Effector CD4-positive, alpha-beta T cell (primary cell): ENCODE data around the gene FGD3.
A peak's percentile ranks its signal among the peaks of the same experiment; 100 is the strongest.
"Not testable (repeated sequence)": the region's sequence is repeated elsewhere in the genome, so short reads cannot be mapped to it uniquely, and the experiment has no call there.

Source experiments
- DNase-seq: peaks from one replicate; pipeline ENCODE4 v3.0.0-alpha.2; 2020

FGD3 gene

GRCh38 chr9:93010056-93010455, 62.7 kb downstream of the FGD3 start:
- DNase-seq = no peak

DNA sequence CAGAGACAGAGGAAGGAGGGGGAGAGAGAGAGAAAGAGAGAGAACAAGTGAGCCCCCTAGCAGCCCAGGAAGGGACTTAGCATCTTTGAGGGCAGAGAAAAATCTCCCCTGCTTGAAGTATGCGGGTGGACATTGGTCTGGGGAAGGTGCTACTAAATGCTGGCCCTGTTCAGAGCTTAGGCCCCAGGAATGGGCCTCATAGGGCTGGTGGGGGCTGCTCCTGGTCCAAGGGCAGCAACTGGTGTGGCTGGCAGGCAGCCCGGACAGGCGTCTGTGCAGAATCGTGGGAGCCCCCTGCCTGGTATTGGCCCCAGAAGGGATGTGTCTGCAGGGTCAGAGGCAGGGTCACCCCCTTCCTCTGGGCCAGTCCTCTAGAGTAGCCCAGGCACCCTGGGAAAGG, 63.4 kb downstream of the FGD3 start:
- DNase-seq = no peak

DNA sequence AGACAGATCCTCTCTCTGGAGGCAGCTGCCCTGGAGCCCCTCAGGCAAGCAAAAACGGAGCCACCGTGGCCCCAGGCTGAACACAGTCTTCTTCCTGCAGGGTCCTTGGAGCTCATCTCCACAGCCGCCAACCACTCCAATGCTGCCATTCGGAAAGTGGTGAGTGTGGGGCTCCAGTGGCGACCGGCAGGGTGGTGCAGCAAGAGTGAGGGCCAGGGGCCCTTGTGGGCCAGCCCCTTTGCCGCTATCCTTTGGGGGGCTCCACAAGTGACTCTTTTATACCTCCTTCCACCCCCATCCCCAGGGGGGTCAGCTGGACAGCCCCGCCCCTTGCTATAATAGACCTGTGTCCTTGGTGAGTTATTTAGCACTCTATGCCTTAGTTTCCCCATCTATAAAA, 63.8 kb downstream of the FGD3 start:
- no peak for DNase-seq

DNA sequence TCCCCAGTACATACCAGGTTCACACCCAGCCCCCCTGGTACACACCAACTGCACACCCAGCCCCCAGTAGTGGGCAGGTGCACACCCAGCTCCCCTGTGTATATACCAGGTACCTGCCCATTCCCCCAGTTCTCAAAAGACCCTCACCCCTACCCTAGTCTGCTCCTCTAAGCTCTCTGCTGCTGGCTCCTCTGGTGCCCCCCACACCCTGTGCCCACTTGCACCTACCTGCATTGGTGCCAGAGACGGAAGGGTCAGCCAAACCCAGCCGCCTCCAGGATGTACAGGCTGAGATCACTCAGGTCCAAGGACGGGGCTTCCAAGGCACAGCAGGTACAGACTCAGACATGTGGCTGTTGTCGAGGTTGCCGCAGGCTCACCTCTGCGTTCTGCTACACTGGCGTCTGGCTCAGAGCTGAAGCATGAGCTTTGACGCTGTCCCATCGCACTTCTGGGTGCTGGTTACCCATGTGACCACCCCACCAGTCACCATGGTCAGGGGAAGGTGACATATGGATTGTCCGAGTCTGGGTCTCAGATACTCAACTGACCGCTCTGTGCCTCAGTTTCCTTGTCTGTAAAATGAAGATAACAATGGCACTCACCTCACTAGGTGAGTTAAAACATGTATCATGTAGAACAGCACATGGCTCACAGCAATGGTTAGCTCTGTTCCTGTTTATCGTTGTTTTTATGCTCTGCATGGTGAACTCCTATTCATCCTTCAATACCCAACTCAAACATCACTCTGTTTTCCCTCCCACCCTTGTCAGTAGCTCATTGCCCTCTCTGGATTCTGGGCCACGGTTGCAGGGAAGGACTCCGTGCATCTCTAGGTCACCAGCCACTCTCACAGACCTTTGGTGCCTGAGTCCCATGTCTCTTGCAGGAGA, 65.9 kb downstream of the FGD3 start:
- DNase-seq = no peak

GRCh38 chr9:93013856-93014582, 66.7 kb downstream of the FGD3 start:
- DNase-seq = no peak

- DNase-seq = not testable (repeated sequence)
Measured at GRCh38 chr9:93015190-93015589, 67.9 kb downstream of the FGD3 start.

DNA sequence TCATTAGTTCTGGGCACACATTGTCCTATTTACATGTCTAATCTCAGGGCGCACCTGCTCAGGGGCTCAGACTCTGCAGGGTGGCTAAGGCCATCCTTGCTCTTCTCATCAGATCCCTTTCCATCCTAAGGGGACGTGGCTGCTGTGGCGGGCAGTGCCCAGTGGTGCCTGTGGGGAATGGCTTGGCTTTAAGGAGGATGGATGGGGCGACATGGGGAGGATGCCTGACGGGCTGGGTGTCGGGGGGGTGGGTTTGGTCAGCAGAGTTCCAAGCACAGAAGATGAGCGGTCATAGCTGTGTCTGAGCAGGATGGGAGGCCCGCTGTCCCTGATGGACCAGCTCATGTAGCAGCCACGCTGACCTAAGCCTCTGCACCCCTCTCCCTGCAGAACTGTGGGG, 70.3 kb downstream of the FGD3 start:
- DNase-seq = no peak

DNA sequence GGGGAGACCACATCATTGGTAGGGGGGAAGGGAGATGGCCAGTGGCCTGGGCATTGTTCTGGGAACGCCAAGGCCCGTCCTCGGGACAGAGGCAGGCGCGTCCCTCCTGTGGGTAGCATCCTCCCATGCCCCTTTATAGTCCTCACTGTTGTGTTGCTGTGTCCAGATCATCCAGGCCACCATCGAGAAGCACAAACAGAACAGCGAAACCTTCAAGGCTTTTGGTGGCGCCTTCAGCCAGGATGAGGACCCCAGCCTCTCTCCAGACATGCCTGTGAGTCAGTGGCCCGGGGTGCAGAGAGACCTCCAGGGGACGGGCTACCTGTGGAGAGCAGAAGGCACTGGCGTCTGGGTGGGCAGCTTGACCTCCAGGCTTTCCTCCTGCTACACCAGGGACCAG, 72.8 kb downstream of the FGD3 start:
- no peak for DNase-seq

- DNase-seq = peak; percentile 53
Measured at GRCh38 chr9:93020771-93021670, 73.7 kb downstream of the FGD3 start.

- DNase-seq = no peak
Measured at GRCh38 chr9:93022066-93022465, 74.7 kb downstream of the FGD3 start.

- no peak for DNase-seq
Measured at GRCh38 chr9:93022721-93023520, 75.6 kb downstream of the FGD3 start.

- no peak for DNase-seq
Measured at GRCh38 chr9:93023521-93023815, 76.1 kb downstream of the FGD3 start.

GRCh38 chr9:93024646-93024910, 77.3 kb downstream of the FGD3 start:
- no peak for DNase-seq

DNA sequence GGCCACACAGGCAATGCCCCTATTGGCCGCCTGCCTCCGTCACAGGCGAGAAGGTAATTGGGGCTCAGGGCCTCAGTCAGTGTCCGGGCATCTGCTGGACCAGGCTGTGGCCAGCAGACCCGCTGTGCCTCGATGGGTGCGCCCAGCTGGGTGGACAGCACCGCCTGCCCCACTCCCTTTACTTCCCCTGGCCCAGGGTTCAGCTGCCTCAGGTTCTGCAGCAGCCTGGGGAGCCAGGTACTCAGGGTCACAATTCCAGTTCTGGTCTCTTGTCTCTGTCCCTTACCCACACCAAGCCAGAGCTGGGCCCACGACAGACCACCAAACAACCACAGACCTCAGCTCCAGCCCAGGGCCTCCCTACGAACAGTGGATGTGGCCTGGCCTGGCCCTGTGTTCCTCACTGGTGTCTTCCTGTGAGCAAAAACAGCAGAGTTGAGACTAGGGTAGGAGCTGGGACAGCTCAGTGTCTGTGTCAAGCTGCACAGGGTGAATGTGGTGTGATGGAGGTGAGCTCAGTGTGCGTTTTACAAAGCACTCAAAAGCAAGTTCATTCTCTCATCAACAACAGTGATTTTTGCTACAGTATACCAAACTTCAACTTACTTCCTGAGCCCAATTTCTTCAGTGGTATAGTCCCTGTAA, 77.8 kb downstream of the FGD3 start:
- no peak for DNase-seq

- no peak for DNase-seq
Measured at GRCh38 chr9:93025736-93026135, 78.4 kb downstream of the FGD3 start.

- DNase-seq = no peak
Measured at GRCh38 chr9:93026640-93027039, 79.3 kb downstream of the FGD3 start.

DNA sequence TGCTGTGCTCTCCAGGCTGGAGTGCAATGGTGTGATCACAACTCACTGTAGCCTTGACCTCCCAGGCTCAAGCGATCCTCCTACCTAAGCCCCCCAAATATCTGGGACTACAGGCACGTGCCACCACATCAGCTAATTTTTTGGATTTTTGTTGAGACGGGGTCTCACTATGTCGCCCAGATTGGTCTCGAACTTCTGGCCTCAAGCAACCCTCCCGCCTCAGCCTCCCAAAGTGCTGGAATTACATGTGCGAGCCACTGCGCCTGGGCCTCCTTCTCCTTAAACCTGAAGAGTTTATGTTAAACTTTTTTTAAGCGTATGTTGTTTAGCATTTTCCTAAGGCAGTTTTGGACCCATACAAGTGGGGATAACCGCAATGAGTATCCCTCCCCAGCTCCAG, 80.4 kb downstream of the FGD3 start:
- no peak for DNase-seq

GRCh38 chr9:93028448-93029006, 81.2 kb downstream of the FGD3 start:
- DNase-seq = peak; percentile 73

- no peak for DNase-seq
Measured at GRCh38 chr9:93030642-93031628, 83.6 kb downstream of the FGD3 start.

GRCh38 chr9:93031629-93032430, 84.5 kb downstream of the FGD3 start:
- no peak for DNase-seq
